Measurements from ENCODE around the gene ANOS1. TPM values are rescaled to one million over a fixed set of nuclear protein-coding genes. Genes with fewer than 3 reads are reported as not detected.

ANOS1 gene
- total RNA-seq, 1 donor from 2014 or later, result not detected

- Mint-ChIP-seq H3K4me3 (no peak overlapping the region), H3K9me3 (no peaks in the 10 kb centered on the region), H3K27me3 (ENCODE audit: insufficient read depth) (no peaks in the 10 kb centered on the region), H3K36me3 (ENCODE audit: low read depth) (no peaks in the 10 kb centered on the region), H3K27ac (no peak overlapping the region), H3K4me1 (ENCODE audit: low read depth) (no peaks in the 10 kb centered on the region)
- no peak for DNase-seq (ENCODE audit: low spot score)
- intact Hi-C loops (cut with micrococcal nuclease), result no loop called here
These were observed 84.8 kb downstream of the ANOS1 start for GRCh38 chrX:8647176-8647575.

DNA sequence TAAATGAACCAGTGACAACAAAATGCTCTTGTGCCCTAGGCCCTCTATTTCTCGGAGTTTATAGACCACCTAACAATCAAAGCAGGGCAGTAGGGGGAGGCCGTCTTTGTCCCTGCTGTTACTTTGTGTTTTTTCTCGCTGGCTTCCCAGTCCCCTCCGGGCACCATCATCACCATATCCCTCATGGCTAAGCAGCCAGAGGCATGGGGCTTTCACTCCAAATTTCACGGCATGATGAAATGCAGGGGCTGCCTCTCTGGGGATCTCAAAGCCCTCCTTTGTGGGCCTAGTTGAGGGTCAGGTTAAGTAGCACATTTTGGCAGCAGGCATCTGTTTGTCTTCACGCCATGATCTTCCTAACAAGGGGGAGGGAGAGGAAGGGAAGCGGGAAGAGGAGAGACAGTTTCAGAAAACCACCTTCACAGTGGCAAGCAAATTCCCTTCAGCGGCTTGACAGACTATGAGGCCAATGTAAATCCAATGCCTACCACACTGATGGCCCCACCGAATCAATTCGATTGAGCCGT is 91.9 kb downstream of the ANOS1 start:
- no peaks in the 10 kb centered on the region for H3K27me3 Mint-ChIP-seq (ENCODE audit: insufficient read depth)
- no peaks in the 10 kb centered on the region for H3K4me1 Mint-ChIP-seq (ENCODE audit: low read depth)
- no peak overlapping the region for H3K4me3 Mint-ChIP-seq
- no peak overlapping the region for H3K27ac Mint-ChIP-seq
- no peaks in the 10 kb centered on the region for H3K9me3 Mint-ChIP-seq
- intact Hi-C loops (cut with micrococcal nuclease), result no loop called here
- H3K36me3 Mint-ChIP-seq (ENCODE audit: low read depth), result no peaks in the 10 kb centered on the region
- DNase-seq (ENCODE audit: low spot score), result no peak

DNA sequence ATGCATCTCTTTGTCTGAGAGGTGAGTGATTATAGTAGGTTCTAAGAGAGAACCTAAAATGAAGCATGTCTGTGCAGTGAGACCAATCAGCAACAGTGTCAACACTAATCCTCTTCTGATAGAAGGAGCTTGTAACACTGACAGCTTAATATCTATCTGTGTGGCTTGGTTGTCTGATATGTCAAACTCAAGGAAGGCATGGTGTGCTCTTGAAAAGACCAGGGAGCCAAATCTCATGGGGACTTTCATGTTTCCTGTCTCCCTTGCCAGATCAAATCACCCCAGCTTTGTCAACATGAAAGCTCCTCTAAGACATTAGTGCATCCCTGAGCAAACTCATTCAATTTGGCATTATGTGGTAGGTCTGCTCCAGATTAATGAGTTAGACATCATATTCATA is 95.4 kb downstream of the ANOS1 start:
- DNase-seq (ENCODE audit: low spot score), result no peak
- H3K27ac Mint-ChIP-seq, result no peak overlapping the region
- no peaks in the 10 kb centered on the region for H3K27me3 Mint-ChIP-seq (ENCODE audit: insufficient read depth)
- no peak overlapping the region for H3K4me3 Mint-ChIP-seq
- intact Hi-C loops (cut with micrococcal nuclease), result no loop called here
- no peaks in the 10 kb centered on the region for H3K4me1 Mint-ChIP-seq (ENCODE audit: low read depth)
- H3K9me3 Mint-ChIP-seq, result no peaks in the 10 kb centered on the region
- H3K36me3 Mint-ChIP-seq (ENCODE audit: low read depth), result no peaks in the 10 kb centered on the region

DNA sequence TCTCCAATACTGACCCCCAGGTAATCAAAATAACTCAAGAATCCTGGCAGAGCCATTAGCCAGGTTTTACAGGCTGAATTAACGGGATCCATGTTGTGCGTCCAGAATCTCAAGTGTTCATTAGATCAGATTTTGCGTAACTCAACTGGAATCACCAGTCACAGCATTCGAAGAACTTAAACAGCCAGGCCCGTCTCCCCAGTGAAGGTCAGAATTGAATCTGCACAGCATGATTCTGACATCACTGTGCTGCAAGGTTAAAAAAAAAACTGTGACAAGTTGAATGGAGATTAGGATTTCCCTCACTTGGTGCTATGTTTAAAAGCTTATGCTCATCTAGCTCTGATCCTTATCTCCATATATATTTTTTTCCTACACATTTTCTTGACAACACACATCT is 96.1 kb downstream of the ANOS1 start:
- H3K36me3 Mint-ChIP-seq (ENCODE audit: low read depth), result no peaks in the 10 kb centered on the region
- no peaks in the 10 kb centered on the region for H3K4me1 Mint-ChIP-seq (ENCODE audit: low read depth)
- H3K27me3 Mint-ChIP-seq (ENCODE audit: insufficient read depth), result no peaks in the 10 kb centered on the region
- H3K9me3 Mint-ChIP-seq, result no peaks in the 10 kb centered on the region
- DNase-seq (ENCODE audit: low spot score), result no peak
- H3K4me3 Mint-ChIP-seq, result no peak overlapping the region
- no peak overlapping the region for H3K27ac Mint-ChIP-seq
- intact Hi-C loops (cut with micrococcal nuclease), result no loop called here

DNA sequence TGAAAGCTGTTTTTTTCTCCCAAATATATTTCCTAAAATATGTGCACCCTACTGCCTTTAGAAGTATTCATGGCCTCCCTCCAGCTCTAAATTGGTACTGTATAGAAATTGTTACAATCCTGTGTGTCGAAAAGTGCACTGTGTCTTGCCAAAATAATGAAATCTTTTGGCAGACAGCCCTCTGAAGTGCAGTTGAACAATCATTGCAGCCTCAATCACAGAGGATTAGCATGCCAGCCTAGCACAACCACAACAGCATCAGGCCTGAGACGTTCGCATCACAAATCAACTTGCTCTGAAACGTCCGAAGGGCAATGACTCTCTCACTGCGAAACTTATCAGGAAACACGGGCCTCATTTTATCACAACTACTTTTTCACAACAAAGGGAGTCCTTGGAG is 99.0 kb downstream of the ANOS1 start:
- DNase-seq (ENCODE audit: low spot score), result no peak
- intact Hi-C loops (cut with micrococcal nuclease), result no loop called here
- Mint-ChIP-seq H3K4me3 (no peak overlapping the region), H3K36me3 (ENCODE audit: low read depth) (no peaks in the 10 kb centered on the region), H3K27ac (no peak overlapping the region), H3K27me3 (ENCODE audit: insufficient read depth) (no peaks in the 10 kb centered on the region), H3K4me1 (ENCODE audit: low read depth) (no peaks in the 10 kb centered on the region), H3K9me3 (no peaks in the 10 kb centered on the region)

- no peak for DNase-seq (ENCODE audit: low spot score)
- Mint-ChIP-seq H3K9me3 (no peaks in the 10 kb centered on the region), H3K36me3 (ENCODE audit: low read depth) (no peaks in the 10 kb centered on the region), H3K4me3 (no peak overlapping the region), H3K27me3 (ENCODE audit: insufficient read depth) (no peaks in the 10 kb centered on the region), H3K4me1 (ENCODE audit: low read depth) (no peaks in the 10 kb centered on the region), H3K27ac (no peak overlapping the region)
- intact Hi-C loops (cut with micrococcal nuclease), result no loop called here
These were observed 102.1 kb downstream of the ANOS1 start for GRCh38 chrX:8629871-8630270.

DNA sequence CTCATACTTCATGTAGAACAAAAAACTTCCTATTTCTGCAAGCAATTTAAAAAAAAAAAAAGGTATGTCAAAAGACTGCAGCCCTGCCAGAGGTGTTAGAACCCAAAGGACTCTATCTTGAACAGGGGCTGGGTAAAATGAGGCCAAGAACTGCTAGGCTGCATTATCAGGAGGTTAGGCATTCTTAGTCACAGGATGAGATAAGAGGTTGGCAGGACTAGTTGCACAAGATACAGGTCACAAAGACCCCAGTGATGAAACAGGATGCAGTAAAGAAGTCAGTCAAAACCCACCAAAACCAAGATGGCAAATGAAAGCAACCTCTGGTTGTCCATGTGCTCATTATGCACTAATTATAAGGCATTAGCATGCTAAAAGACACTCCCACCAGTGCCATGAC is 104.1 kb downstream of the ANOS1 start:
- Mint-ChIP-seq H3K27me3 (ENCODE audit: insufficient read depth) (no peaks in the 10 kb centered on the region), H3K4me3 (no peak overlapping the region), H3K36me3 (ENCODE audit: low read depth) (no peaks in the 10 kb centered on the region), H3K4me1 (ENCODE audit: low read depth) (no peaks in the 10 kb centered on the region), H3K9me3 (no peaks in the 10 kb centered on the region), H3K27ac (no peak overlapping the region)
- intact Hi-C loops (cut with micrococcal nuclease), result no loop called here
- DNase-seq (ENCODE audit: low spot score), result no peak

- H3K27ac Mint-ChIP-seq, result no peak overlapping the region
- DNase-seq (ENCODE audit: low spot score), result no peak
- H3K4me1 Mint-ChIP-seq (ENCODE audit: low read depth), result no peaks in the 10 kb centered on the region
- no peaks in the 10 kb centered on the region for H3K27me3 Mint-ChIP-seq (ENCODE audit: insufficient read depth)
- no peaks in the 10 kb centered on the region for H3K9me3 Mint-ChIP-seq
- H3K4me3 Mint-ChIP-seq, result no peak overlapping the region
- intact Hi-C loops (cut with micrococcal nuclease), result no loop called here
- no peaks in the 10 kb centered on the region for H3K36me3 Mint-ChIP-seq (ENCODE audit: low read depth)
These were observed 124.6 kb downstream of the ANOS1 start for GRCh38 chrX:8607326-8607725.

- Mint-ChIP-seq H3K36me3 (ENCODE audit: low read depth) (no peaks in the 10 kb centered on the region), H3K9me3 (no peaks in the 10 kb centered on the region), H3K4me3 (no peak overlapping the region), H3K4me1 (ENCODE audit: low read depth) (no peaks in the 10 kb centered on the region), H3K27me3 (ENCODE audit: insufficient read depth) (no peaks in the 10 kb centered on the region), H3K27ac (no peak overlapping the region)
- no peak for DNase-seq (ENCODE audit: low spot score)
- intact Hi-C loops (cut with micrococcal nuclease), result no loop called here
These were observed 127.8 kb downstream of the ANOS1 start for GRCh38 chrX:8604131-8604530.

DNA sequence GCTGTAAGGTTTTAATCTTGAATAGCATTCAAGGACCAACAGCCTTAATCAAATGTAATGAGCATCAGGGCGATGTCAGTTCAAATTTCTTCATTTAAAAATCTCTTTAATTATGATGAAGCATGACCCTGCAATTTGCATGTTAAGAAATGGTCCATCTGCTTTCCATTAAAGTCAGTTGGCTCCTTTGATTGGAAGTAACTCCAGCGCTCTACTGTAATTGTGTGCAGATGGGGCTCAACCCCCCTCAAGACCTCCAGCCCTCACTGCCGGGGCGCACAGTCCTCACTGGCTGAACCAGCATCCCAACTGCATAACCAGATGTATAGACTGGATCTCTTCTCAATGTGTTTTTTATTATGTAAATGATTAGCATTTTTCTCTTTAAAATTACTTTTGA is 140.4 kb downstream of the ANOS1 start:
- no peak for DNase-seq (ENCODE audit: low spot score)
- H3K9me3 Mint-ChIP-seq, result no peaks in the 10 kb centered on the region
- H3K36me3 Mint-ChIP-seq (ENCODE audit: low read depth), result no peaks in the 10 kb centered on the region
- no peak overlapping the region for H3K4me3 Mint-ChIP-seq
- no peaks in the 10 kb centered on the region for H3K27me3 Mint-ChIP-seq (ENCODE audit: insufficient read depth)
- intact Hi-C loops (cut with micrococcal nuclease), result no loop called here
- H3K4me1 Mint-ChIP-seq (ENCODE audit: low read depth), result no peaks in the 10 kb centered on the region
- H3K27ac Mint-ChIP-seq, result no peak overlapping the region

GRCh38 chrX:8586953-8587352 is 145.0 kb downstream of the ANOS1 start:
- Mint-ChIP-seq H3K36me3 (ENCODE audit: low read depth) (no peaks in the 10 kb centered on the region), H3K4me1 (ENCODE audit: low read depth) (no peaks in the 10 kb centered on the region), H3K27me3 (ENCODE audit: insufficient read depth) (no peaks in the 10 kb centered on the region), H3K27ac (no peak overlapping the region), H3K4me3 (no peak overlapping the region), H3K9me3 (no peaks in the 10 kb centered on the region)
- no peak for DNase-seq (ENCODE audit: low spot score)
- intact Hi-C loops (cut with micrococcal nuclease), result no loop called here

GRCh38 chrX:8579602-8580001 is 152.3 kb downstream of the ANOS1 start:
- intact Hi-C loops (cut with micrococcal nuclease), result no loop called here
- Mint-ChIP-seq H3K36me3 (ENCODE audit: low read depth) (no peaks in the 10 kb centered on the region), H3K4me3 (no peak overlapping the region), H3K4me1 (ENCODE audit: low read depth) (no peaks in the 10 kb centered on the region), H3K27ac (no peak overlapping the region), H3K9me3 (no peaks in the 10 kb centered on the region), H3K27me3 (ENCODE audit: insufficient read depth) (no peaks in the 10 kb centered on the region)
- DNase-seq (ENCODE audit: low spot score), result no peak

- H3K36me3 Mint-ChIP-seq (ENCODE audit: low read depth), result no peaks in the 10 kb centered on the region
- no peak overlapping the region for H3K4me3 Mint-ChIP-seq
- no peaks in the 10 kb centered on the region for H3K4me1 Mint-ChIP-seq (ENCODE audit: low read depth)
- H3K9me3 Mint-ChIP-seq, result no peaks in the 10 kb centered on the region
- no peak overlapping the region for H3K27ac Mint-ChIP-seq
- intact Hi-C loops (cut with micrococcal nuclease), result no loop called here
- DNase-seq (ENCODE audit: low spot score), result no peak
- H3K27me3 Mint-ChIP-seq (ENCODE audit: insufficient read depth), result no peaks in the 10 kb centered on the region
These were observed 155.1 kb downstream of the ANOS1 start for GRCh38 chrX:8576821-8577220.

GRCh38 chrX:8565729-8566128 is 166.2 kb downstream of the ANOS1 start:
- H3K9me3 Mint-ChIP-seq, result no peaks in the 10 kb centered on the region
- no peaks in the 10 kb centered on the region for H3K27me3 Mint-ChIP-seq (ENCODE audit: insufficient read depth)
- H3K27ac Mint-ChIP-seq, result no peak overlapping the region
- no peaks in the 10 kb centered on the region for H3K4me1 Mint-ChIP-seq (ENCODE audit: low read depth)
- no peak overlapping the region for H3K4me3 Mint-ChIP-seq
- DNase-seq (ENCODE audit: low spot score), result no peak
- intact Hi-C loops (cut with micrococcal nuclease), result no loop called here
- H3K36me3 Mint-ChIP-seq (ENCODE audit: low read depth), result no peaks in the 10 kb centered on the region

Measured in activated T-helper 1 cell treated with anti-CD3 and anti-CD28 coated beads, Interleukin-12 subunit alpha, Interleukin-12 subunit beta, Interleukin-2, Interleukin-4 antibody, amounts not matched to agents 30 ng/mL and 10 ng/mL and 1 ng/mL, durations not matched to agents 14 hours and 24 hours and 36 hours (primary cell).